Epithelial cell of proximal tubule (primary cell): ENCODE results near the gene CPB2. TPM values are rescaled to one million over a fixed set of nuclear protein-coding genes. Genes with fewer than 3 reads are reported as not detected.

Experiments used
- DNase-seq: peaks from one replicate; pipeline ENCODE4 v3.0.0-alpha.2; 2011; ENCODE audit warnings: low read depth
- H3K4me3 ChIP-seq: 2 replicates; pipeline ENCODE4 v1.5.1; 2011; ENCODE audit warnings: low read depth, mild to moderate bottlenecking, low read length
- CTCF ChIP-seq: conservative IDR thresholded peaks from 2 replicates; pipeline ENCODE4 v1.5.1; 2012; ENCODE audit warnings: low read depth, mild to moderate bottlenecking, low read length
- total RNA-seq: library from RNA; depleted of rRNA; stranded (reverse); fragments of >200 nt; gene quantifications from 2 replicates; pipeline ENCODE4 v1.2.3, GENCODE V29; 2015

CPB2 gene
- total RNA-seq, 1 donor from 2014 or later = not detected

DNA sequence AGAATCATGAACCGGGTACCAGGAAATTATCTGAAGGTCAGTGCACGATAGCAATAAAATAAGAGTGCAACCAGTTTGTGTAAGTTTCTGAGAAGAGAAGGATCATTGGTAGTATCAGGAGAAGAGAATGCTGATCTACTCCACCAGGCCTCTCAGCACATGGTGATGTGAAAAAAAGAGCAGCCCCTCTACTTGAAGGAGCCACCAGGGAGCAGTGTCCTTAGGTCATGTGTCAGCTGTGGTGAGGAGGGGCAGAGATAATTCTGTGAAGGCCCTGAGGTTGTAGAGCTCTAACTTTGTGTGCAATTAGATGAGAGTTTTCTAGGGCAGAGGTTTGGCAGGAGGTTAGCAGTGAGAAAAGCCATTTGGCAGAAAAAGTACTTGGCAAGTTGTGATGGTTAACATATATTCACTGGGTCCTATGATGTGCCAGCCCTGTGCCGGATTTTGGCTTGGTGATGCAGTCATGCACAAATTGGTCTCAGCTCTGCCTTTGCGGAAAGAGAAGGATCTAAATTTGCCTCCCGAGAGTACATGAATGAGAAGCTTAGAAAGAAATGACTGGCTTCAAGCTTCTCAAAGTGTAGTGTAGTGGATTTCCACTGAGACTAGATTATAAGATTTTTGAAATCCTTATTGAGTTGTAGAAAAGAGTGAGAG, 33.1 kb downstream of the CPB2 start:
- H3K4me3 ChIP-seq = no peak overlapping the region
- DNase-seq = no peak
- peak; percentile 10 for TF ChIP-seq CTCF

- DNase-seq = no peak
- TF ChIP-seq CTCF = no peak
- H3K4me3 ChIP-seq = no peak overlapping the region
Observed at GRCh38 chr13:46063292-46063691, 41.5 kb downstream of the CPB2 start.

DNA sequence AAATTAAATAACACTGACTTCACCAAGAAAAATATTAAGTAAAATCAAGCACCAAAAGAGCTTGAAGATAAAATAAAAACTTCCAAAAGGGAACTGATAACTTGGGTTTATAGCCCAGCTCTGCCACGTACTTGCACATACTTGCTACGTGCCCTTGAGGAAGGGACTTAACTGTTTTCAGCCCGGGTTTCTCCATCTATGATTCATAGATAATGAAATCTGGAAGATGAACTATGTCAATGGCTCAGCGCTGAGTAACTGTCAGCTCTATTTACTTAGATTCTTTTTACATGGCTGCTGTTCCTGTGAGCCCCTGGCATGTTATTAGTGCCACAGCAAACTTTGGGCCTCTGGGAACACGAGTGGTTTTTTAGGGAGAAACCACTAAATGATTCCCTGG, 42.6 kb downstream of the CPB2 start:
- DNase-seq = no peak
- no peak for TF ChIP-seq CTCF
- no peak overlapping the region for H3K4me3 ChIP-seq

- TF ChIP-seq CTCF = no peak
- DNase-seq = no peak
- no peak overlapping the region for H3K4me3 ChIP-seq
Observed at GRCh38 chr13:46059405-46059804, 45.4 kb downstream of the CPB2 start.

- TF ChIP-seq CTCF = no peak
- DNase-seq = no peak
- H3K4me3 ChIP-seq = no peak overlapping the region
Observed at GRCh38 chr13:46058268-46058667, 46.6 kb downstream of the CPB2 start.

- H3K4me3 ChIP-seq = no peak overlapping the region
- TF ChIP-seq CTCF = no peak
- DNase-seq = no peak
Observed at GRCh38 chr13:46057256-46058015, 47.4 kb downstream of the CPB2 start.
